ENCODE results near the gene WASF2.

- TF ChIP-seq TAF1 (IDR thresholded peaks at IDR 0.05; ENCODE audit: low read depth) (no peak), EP300 (IDR thresholded peaks at IDR 0.05; ENCODE audit: borderline replicate concordance) (no peak), TEAD4 (IDR thresholded peaks at IDR 0.05) (no peak), REST (IDR thresholded peaks at IDR 0.05; ENCODE audit: low read depth) (no peak), YY1 (IDR thresholded peaks at IDR 0.05; ENCODE audit: low read depth) (no peak), CREB1 (IDR thresholded peaks at IDR 0.05; ENCODE audit: low read depth) (no peak), EGR1 (IDR thresholded peaks at IDR 0.05) (no peak), RAD21 (IDR thresholded peaks at IDR 0.05; ENCODE audit: low read depth) (no peak), USF1 (IDR thresholded peaks at IDR 0.05) (no peak), MAX (IDR thresholded peaks at IDR 0.05) (no peak)
Measured at GRCh38 chr1:27520651-27521050, 30.7 kb upstream of the WASF2 start.

All from Ishikawa (cell line).